HG02798 (cell line): ENCODE measurements around the gene CES2.

ENCODE experiments used
- ATAC-seq: cut with Tn5 transposase; IDR thresholded peaks from one replicate; pipeline ENCODE4 v1.9.1; 2021; ENCODE audit warnings: mild to moderate bottlenecking; ENCODE audit not compliant: unreplicated experiment, poor library complexity

Gene CES2

GRCh38 chr16:66918355-66918754 lies 17.0 kb upstream of the CES2 start:
- no peak for ATAC-seq

- ATAC-seq, result no peak
Observed at GRCh38 chr16:66918803-66919568, 16.3 kb upstream of the CES2 start, which contains the start of gene CDH16. CDH16 (minus strand) TSS chr16:66918885; CDS start chr16:66918065, 820 bp downstream.

GRCh38 chr16:66919569-66920298 lies 15.6 kb upstream of the CES2 start:
- ATAC-seq, result no peak

GRCh38 chr16:66920299-66920590 lies 15.1 kb upstream of the CES2 start:
- no peak for ATAC-seq

GRCh38 chr16:66920924-66921680 lies 14.2 kb upstream of the CES2 start:
- no peak for ATAC-seq

- ATAC-seq, result no peak
Observed at GRCh38 chr16:66921729-66922450, 13.4 kb upstream of the CES2 start.

GRCh38 chr16:66923247-66923731 lies 12.0 kb upstream of the CES2 start:
- no peak for ATAC-seq

- ATAC-seq, result no peak
Observed at GRCh38 chr16:66923866-66924265, 11.4 kb upstream of the CES2 start.

- ATAC-seq, result peak; percentile 28
Observed at GRCh38 chr16:66924527-66925321, 10.6 kb upstream of the CES2 start.

- peak; percentile 19 for ATAC-seq
Observed at GRCh38 chr16:66925322-66925840, 9.9 kb upstream of the CES2 start, which contains the start of gene RRAD. RRAD (minus strand) TSS chr16:66925535; CDS start chr16:66925179, 356 bp downstream.

- ATAC-seq, result no peak
Observed at GRCh38 chr16:66926171-66926947, 9.0 kb upstream of the CES2 start.

GRCh38 chr16:66926961-66927436 lies 8.3 kb upstream of the CES2 start:
- ATAC-seq, result no peak

GRCh38 chr16:66927918-66928649 lies 7.2 kb upstream of the CES2 start:
- no peak for ATAC-seq

- no peak for ATAC-seq
Observed at GRCh38 chr16:66928702-66929388, 6.5 kb upstream of the CES2 start.

- ATAC-seq, result no peak
Observed at GRCh38 chr16:66930189-66930588, 5.1 kb upstream of the CES2 start.

GRCh38 chr16:66931665-66932064 lies 3.7 kb upstream of the CES2 start:
- ATAC-seq, result no peak

- ATAC-seq, result no peak
Observed at GRCh38 chr16:66932076-66932475, 3.2 kb upstream of the CES2 start.
